DND-41 (cell line): ENCODE measurements around the gene CMTM3.

Experiments used
- CTCF ChIP-seq: IDR thresholded peaks from 2 replicates; pipeline ENCODE4 v1.5.1; 2012; ENCODE audit warnings: borderline replicate concordance, low read length, moderate library complexity, mild to moderate bottlenecking; ENCODE audit not compliant: poor library complexity, severe bottlenecking; ENCODE audit errors: extremely low read depth
- EZH2 ChIP-seq: IDR thresholded peaks from 3 replicates; pipeline ENCODE4 v1.6.1; 2012; ENCODE audit warnings: borderline replicate concordance, low read depth, mild to moderate bottlenecking, moderate library complexity, low read length, inconsistent platforms; ENCODE audit not compliant: severe bottlenecking

DNA sequence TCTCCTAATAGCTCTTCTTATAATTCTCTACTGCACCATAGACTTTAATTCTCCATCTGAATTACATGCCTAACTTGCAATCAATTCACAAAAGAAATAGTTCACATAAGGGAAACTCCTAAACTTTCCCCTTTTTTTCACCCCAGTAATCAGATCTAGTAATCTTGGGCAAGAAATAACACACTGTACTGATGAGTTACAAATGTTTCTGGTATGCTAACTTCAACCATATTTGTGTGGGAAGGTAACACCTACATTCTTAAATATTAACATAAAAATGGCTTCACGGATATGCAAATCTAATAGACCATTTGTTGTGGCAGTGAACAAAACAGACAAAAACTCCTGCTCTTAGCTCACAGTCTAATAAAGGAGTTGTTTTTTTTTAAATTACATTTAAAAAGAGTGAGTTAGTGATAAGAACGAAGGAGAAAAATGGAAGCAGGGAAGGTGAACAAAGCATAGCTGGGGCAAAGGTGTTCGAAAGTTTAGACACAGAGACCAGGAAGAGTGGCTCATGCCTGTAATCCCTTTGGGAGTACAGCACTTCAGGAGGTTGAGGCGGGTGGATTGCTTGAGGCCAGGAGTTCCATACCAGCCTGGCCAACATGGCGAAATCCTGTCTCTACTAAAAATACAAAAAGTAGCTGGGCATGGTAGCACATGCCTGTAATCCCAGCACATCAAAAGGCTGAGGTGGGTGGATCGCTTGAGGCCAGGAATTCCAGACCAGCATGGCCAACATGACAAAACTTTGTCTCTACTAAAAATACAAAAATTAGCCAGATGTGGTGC, 34.8 kb downstream of the CMTM3 start:
- TF ChIP-seq CTCF (no peak), EZH2 (no peak)
